Measurements from ENCODE around the gene TFRC. TPM values are rescaled to one million over a fixed set of nuclear protein-coding genes. Genes with fewer than 3 reads are reported as not detected.
"Not testable (repeated sequence)": the region's sequence is repeated elsewhere in the genome, so short reads cannot be mapped to it uniquely, and the experiment has no call there.

The TFRC gene
- total RNA-seq, 3 donors from 2014 or later: 57.6 to 116 (median 80.3) TPM

DNA sequence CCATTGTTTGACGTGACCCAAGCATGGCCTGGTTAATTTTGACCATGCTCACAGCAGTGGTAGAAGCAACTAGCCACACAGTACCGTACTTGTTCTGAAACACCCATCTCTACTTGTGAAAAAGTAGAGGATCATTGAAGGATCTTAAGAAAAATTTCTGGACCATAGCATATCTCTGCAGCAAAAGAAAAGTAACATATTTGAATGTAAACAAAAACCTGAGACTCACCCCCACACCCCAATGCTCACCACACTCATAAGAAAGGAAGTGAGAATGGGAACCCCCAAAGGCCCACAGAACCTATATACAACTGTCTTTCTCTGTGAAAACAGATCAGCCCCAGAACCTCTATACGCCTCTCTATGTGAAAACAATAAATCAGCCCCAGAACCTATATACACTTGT is 33.8 kb upstream of the TFRC start:
- no peaks in the 10 kb centered on the region for H3K4me1 ChIP-seq
- H3K27me3 ChIP-seq: no peaks in the 10 kb centered on the region
- H3K4me3 ChIP-seq: no peak overlapping the region
- no peak overlapping the region for H3K27ac ChIP-seq
- H3K9me3 ChIP-seq: no peaks in the 10 kb centered on the region
- TF ChIP-seq POLR2AphosphoS5 (IDR thresholded peaks at IDR 0.05) (no peak), POLR2A (IDR thresholded peaks at IDR 0.05) (no peak)
- TF ChIP-seq, protein P1, sequence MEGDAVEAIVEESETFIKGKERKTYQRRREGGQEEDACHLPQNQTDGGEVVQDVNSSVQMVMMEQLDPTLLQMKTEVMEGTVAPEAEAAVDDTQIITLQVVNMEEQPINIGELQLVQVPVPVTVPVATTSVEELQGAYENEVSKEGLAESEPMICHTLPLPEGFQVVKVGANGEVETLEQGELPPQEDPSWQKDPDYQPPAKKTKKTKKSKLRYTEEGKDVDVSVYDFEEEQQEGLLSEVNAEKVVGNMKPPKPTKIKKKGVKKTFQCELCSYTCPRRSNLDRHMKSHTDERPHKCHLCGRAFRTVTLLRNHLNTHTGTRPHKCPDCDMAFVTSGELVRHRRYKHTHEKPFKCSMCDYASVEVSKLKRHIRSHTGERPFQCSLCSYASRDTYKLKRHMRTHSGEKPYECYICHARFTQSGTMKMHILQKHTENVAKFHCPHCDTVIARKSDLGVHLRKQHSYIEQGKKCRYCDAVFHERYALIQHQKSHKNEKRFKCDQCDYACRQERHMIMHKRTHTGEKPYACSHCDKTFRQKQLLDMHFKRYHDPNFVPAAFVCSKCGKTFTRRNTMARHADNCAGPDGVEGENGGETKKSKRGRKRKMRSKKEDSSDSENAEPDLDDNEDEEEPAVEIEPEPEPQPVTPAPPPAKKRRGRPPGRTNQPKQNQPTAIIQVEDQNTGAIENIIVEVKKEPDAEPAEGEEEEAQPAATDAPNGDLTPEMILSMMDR (IDR thresholded peaks at IDR 0.05): no peak
- no peaks in the 10 kb centered on the region for H3K36me3 ChIP-seq
- DNase-seq (ENCODE audit: low spot score in 2 of 2): no peak
- intact Hi-C loops (cut with DNase I; ENCODE audit: low total_unique reads): no loop called here

DNA sequence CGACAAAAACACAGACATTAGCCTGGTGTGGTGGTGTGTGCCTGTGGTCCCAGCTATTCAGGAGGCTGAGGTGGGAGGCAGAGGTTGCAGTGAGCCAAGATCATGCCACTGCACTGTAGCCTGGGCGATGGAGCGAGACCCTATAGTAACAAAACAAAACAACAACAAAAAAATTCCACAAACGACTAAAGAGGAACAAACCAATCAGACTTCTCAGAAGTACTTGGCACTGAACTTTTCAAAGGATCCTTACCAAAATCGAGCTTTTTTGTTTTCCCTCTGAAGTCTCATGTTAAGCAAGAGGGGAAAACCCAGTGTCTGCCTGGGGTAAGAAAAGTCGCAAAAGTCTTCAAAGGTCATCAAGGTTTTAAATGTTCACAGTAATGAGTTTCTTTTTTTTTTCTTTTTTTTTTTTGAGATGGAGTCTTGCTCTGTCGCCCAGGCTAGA is 30.1 kb upstream of the TFRC start:
- H3K4me1 ChIP-seq: no peaks in the 10 kb centered on the region
- H3K27me3 ChIP-seq: no peaks in the 10 kb centered on the region
- H3K4me3 ChIP-seq: no peak overlapping the region
- no peak overlapping the region for H3K27ac ChIP-seq
- H3K9me3 ChIP-seq: no peaks in the 10 kb centered on the region
- intact Hi-C loops (cut with DNase I; ENCODE audit: low total_unique reads): no loop called here
- no peaks in the 10 kb centered on the region for H3K36me3 ChIP-seq
- TF ChIP-seq, protein P1 (IDR thresholded peaks at IDR 0.05): no peak
- TF ChIP-seq POLR2AphosphoS5 (IDR thresholded peaks at IDR 0.05) (no peak), POLR2A (IDR thresholded peaks at IDR 0.05) (no peak)
- no peak for DNase-seq (ENCODE audit: low spot score in 2 of 2)

DNA sequence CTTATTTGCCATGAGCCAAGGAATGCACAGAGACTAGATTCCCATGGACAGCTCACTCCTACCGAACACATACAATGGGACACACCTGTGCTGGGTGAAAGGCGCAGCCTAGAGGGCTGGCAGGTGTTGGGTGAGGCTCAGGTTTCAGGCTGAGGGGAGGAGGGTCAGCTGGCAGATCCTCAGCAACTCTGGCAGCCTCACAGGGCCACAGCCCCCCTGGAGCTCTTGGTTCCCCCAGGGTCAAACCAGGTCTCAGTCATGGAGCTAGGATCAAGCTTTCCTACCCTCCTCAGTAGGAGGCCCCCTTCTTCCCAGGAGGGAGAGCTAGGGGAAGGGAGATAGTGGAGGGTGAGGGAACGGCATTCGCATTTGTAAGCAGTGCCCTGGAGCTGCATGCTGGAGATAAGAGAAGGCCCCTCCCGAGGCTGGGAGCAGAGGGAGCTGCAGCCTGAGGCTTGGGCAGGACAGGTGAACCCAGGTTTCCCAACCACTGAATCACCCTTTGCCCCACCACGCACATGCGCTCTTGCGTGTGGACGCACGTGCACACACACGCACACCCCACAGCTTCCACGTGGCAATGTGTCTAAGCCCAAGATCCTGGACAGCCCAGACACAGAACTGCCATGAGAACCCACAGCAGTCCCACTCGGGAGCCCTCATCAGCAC is 26.3 kb upstream of the TFRC start:
- Histone ChIP-seq H3K4me1 (no peaks in the 10 kb centered on the region), H3K4me3 (no peak overlapping the region), H3K36me3 (no peaks in the 10 kb centered on the region), H3K27ac (no peak overlapping the region), H3K9me3 (no peaks in the 10 kb centered on the region), H3K27me3 (no peaks in the 10 kb centered on the region)
- DNase-seq (ENCODE audit: low spot score in 2 of 2): no peak
- intact Hi-C loops (cut with DNase I; ENCODE audit: low total_unique reads): no loop called here
- TF ChIP-seq, protein P1 (IDR thresholded peaks at IDR 0.05): no peak
- no peak for TF ChIP-seq POLR2A (IDR thresholded peaks at IDR 0.05)
- no peak for TF ChIP-seq POLR2AphosphoS5 (IDR thresholded peaks at IDR 0.05)

DNA sequence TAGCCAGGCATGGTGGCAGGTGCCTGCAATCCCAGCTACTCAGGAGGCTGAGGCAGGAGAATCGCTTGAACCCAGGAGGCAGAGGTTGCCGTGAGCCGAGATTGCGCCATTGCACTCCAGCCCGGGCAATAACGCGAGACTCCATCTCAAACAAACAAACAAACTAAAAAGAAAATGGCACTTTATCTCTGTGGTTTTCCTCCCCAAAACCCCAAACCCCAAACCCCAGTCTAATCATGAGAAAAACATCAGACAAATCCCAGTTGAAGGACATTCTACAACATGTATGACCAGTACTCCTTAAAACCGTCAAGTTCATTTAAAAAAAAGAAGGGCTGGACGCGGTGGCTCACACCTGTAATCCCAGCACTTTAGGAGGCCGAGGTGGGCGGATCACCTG is 22.8 kb upstream of the TFRC start:
- H3K4me1 ChIP-seq; H3K36me3 ChIP-seq; DNase-seq (ENCODE audit: low spot score in 2 of 2); H3K9me3 ChIP-seq; H3K27ac ChIP-seq; H3K27me3 ChIP-seq; intact Hi-C loops (cut with DNase I; ENCODE audit: low total_unique reads); H3K4me3 ChIP-seq: not testable (repeated sequence)

DNA sequence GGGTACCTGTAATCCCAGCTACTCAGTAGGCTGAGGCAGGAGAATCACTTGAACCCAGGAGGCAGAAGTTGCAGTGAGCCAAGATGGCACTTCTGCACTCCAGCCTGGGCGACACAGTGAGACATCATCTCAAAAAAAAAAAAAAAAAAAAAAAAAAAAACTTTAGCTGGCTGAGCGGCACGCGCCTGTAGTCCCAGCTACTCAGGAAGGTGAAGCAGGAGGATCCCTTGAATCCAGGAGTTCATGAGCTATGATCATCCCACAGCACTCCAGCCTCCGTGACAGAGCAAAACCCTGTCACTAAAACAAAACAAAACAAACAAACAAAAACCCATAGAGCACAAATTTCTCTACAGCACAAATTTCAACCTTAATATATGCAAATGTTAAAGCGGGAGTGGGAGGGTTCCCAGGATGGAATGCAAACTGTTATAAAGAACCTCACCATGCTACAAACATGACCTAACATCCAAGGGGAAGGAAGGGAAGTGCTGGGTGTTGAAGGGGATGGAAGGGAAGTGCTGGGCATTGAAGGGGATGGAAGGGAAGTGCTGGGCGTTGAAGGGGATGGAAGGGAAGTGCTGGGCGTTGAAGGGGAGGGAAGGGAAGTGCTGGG is 16.6 kb upstream of the TFRC start:
- DNase-seq (ENCODE audit: low spot score in 2 of 2); H3K27ac ChIP-seq; H3K36me3 ChIP-seq; H3K9me3 ChIP-seq; H3K4me1 ChIP-seq; H3K4me3 ChIP-seq; intact Hi-C loops (cut with DNase I; ENCODE audit: low total_unique reads); H3K27me3 ChIP-seq: not testable (repeated sequence)

DNA sequence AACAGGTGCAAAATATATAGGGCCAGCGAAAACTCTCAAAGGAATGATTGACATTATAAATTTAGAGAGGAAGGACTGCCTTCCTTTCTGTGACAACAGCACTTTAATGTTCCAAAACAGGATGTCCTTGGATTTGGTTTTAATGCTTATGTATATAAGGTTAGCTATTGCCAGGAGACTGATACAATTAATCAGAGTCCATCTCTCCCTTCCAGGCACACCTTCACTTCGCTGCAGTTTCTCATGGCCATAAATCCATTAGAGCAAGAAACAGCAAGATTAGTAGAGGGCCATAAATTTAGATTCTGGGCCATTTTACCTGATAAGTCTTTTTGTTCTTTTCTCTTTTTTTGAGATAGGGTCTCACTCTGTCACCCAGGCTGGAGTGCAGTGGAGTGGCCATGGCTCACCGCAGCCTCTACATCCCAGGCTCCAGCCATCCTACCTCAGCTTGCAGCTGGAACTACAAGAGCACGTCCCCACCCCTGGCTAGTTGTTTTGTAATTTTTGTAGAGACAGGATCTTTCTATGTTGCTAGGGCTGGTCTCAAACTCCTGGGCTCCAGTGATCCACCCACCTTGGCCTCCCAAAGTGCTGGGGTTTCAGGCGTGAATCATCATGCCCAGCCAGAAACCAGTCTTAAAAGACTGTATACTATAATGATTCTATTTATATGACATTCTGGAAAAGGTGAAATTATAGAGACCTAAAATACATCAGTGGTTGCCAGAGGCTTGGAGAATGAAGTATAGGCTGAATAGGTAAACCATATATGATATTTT is 15.7 kb upstream of the TFRC start:
- Histone ChIP-seq H3K4me3 (no peak overlapping the region), H3K9me3 (no peaks in the 10 kb centered on the region), H3K36me3 (no peaks in the 10 kb centered on the region), H3K27me3 (no peaks in the 10 kb centered on the region), H3K27ac (no peak overlapping the region), H3K4me1 (no peaks in the 10 kb centered on the region)
- TF ChIP-seq POLR2A (IDR thresholded peaks at IDR 0.05) (no peak), POLR2AphosphoS5 (IDR thresholded peaks at IDR 0.05) (no peak)
- TF ChIP-seq, protein P1 (IDR thresholded peaks at IDR 0.05): no peak
- no peak for DNase-seq (ENCODE audit: low spot score in 2 of 2)
- intact Hi-C loops (cut with DNase I; ENCODE audit: low total_unique reads): no loop called here
